ENCODE results near the gene SLC22A23. TPM values are rescaled to one million over a fixed set of nuclear protein-coding genes. Genes with fewer than 3 reads are reported as not detected.

SLC22A23 gene
- total RNA-seq, 1 donor from 2014 or later: 3.6 TPM

DNA sequence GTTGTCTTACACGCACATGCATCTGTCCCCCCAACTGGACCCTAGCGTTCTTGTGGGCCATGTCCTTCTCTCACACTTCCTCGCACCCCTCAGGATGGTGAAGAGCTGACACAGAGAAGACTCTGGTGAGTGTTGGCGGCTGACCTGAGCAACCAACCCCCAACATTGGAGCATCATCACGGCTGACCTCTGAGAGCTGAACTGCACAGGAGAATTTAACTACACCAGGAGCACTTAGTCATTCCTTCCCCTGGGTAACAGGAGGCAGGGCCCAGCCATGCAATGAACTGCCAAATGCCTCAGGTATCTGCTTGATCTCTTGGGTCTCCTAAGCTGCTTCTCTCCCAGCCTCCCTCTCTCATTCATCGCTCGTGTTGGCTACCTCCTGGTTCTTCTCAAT is 109.6 kb downstream of the SLC22A23 start:
- no peak for DNase-seq (ENCODE audit: low read depth)
- TF ChIP-seq, protein P1, sequence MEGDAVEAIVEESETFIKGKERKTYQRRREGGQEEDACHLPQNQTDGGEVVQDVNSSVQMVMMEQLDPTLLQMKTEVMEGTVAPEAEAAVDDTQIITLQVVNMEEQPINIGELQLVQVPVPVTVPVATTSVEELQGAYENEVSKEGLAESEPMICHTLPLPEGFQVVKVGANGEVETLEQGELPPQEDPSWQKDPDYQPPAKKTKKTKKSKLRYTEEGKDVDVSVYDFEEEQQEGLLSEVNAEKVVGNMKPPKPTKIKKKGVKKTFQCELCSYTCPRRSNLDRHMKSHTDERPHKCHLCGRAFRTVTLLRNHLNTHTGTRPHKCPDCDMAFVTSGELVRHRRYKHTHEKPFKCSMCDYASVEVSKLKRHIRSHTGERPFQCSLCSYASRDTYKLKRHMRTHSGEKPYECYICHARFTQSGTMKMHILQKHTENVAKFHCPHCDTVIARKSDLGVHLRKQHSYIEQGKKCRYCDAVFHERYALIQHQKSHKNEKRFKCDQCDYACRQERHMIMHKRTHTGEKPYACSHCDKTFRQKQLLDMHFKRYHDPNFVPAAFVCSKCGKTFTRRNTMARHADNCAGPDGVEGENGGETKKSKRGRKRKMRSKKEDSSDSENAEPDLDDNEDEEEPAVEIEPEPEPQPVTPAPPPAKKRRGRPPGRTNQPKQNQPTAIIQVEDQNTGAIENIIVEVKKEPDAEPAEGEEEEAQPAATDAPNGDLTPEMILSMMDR (IDR thresholded peaks at IDR 0.05; ENCODE audit: insufficient read depth, low read length, poor library complexity, severe bottlenecking): no peak

DNA sequence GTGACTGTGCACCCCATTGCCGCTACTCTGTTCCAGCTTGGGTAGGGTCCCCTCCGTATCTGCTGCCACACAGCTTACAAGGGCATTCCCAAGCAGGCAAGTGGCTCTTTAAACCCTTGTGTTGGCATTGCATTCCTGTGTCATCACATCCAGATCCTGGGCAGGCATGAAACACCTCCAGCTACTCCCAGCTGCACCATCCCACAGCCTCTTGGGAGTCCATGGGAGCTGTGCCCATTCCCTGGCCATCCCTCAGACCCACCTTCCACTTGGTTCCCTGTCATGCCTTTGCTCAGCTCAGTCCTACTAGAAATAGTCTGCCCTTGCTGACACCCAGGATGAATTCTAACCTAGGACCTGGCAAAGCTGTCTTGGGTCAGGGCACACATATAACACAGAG is 110.4 kb downstream of the SLC22A23 start:
- Histone ChIP-seq H3K36me3 (ENCODE audit: control insufficient read depth, insufficient read depth, low read length) (no peaks in the 10 kb centered on the region), H3K4me3 (ENCODE audit: low read depth, low read length) (no peak overlapping the region), H3K27me3 (ENCODE audit: control insufficient read depth, insufficient read depth, low read length) (peaks cover 2% of the 10 kb centered on the region)
- DNase-seq (ENCODE audit: low read depth): no peak
- TF ChIP-seq, protein P1 (IDR thresholded peaks at IDR 0.05; ENCODE audit: insufficient read depth, low read length, poor library complexity, severe bottlenecking): no peak

More for the DNA sequence above, 109.6 kb downstream of the SLC22A23 start:
- peaks cover 2% of the 10 kb centered on the region for H3K27me3 ChIP-seq (ENCODE audit: control insufficient read depth, insufficient read depth, low read length)
- H3K4me3 ChIP-seq (ENCODE audit: low read depth, low read length): no peak overlapping the region
- no peaks in the 10 kb centered on the region for H3K36me3 ChIP-seq (ENCODE audit: control insufficient read depth, insufficient read depth, low read length)

DNA sequence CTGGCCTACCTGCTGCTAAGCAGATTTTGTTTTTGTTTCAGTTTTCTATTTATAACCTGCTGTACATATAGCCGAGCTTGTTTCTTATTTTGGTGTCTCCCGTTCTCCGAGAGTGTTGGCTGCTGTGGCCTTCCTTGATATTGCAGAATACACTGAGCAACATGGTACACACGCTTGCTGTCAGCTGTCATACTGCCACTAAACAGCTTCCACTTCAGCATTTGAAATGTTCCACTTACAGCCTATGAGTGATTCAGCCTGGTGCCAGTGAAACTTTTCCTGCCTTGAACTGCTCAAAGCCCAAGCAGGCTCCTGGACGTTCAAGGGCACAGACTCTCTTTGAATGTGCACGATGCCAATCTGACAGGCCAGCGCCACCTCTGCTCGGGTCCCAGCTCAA is 111.0 kb downstream of the SLC22A23 start:
- Histone ChIP-seq H3K36me3 (ENCODE audit: control insufficient read depth, insufficient read depth, low read length) (no peaks in the 10 kb centered on the region), H3K27me3 (ENCODE audit: control insufficient read depth, insufficient read depth, low read length) (peaks cover 2% of the 10 kb centered on the region), H3K4me3 (ENCODE audit: low read depth, low read length) (no peak overlapping the region)
- TF ChIP-seq, protein P1 (IDR thresholded peaks at IDR 0.05; ENCODE audit: insufficient read depth, low read length, poor library complexity, severe bottlenecking): no peak
- DNase-seq (ENCODE audit: low read depth): no peak

DNA sequence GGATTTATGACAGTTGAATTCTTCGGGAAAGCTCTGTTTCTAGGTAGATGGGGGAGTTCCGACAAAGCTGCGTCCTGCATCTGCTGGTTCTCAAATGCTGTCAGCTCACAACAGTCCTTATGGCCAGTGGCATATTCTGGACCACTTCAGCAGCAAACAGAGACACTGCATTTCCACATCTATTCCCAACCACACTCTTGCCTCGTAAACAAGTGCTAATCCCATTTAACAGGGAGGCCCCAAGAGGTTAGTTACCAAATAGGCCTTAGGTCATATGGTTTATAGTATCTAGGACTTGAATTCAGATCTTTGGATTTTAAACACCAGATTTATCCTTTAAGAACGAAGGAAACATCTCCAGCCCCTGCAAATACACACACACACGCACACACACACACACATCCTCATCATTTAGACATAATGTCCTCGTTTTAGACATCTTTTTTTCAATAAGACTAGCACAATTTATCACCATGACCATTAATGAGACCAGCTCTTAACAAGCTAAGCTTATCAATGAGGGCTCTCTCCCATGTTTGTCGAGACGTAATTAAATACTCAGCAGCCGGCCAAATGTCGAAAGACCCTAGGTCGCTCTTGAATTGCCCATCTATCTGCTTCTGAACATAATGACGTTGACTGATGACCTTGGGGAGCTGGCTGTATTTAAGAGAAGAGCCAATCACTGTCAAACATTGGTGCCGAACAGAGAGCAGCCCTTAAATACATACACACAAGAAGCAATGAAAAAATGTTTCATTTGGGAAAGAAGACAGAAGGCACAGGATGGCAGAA is 113.6 kb downstream of the SLC22A23 start:
- no peak overlapping the region for H3K4me3 ChIP-seq (ENCODE audit: low read depth, low read length)
- TF ChIP-seq, protein P1 (IDR thresholded peaks at IDR 0.05; ENCODE audit: insufficient read depth, low read length, poor library complexity, severe bottlenecking): no peak
- H3K27me3 ChIP-seq (ENCODE audit: control insufficient read depth, insufficient read depth, low read length): peaks cover 2% of the 10 kb centered on the region
- H3K36me3 ChIP-seq (ENCODE audit: control insufficient read depth, insufficient read depth, low read length): no peaks in the 10 kb centered on the region
- no peak for DNase-seq (ENCODE audit: low read depth)

DNA sequence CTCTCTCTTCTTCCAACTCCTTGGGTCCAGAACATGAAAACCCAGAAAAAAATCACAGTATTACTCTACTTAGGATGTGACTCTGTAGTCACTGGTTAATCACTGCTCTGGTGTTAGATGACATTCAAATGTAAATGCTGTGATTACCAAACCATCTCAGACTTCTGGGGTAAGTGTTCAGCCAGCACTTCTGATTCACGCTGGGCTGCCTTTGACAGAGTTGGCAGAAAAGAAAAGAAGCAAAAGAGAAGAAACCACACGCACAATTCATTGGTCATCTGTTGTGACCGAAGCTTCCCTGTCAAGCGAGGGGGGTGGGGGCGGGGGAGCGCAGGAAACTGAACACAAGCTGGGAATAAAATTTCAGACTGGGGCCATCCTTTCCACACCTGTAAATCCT is 115.4 kb downstream of the SLC22A23 start:
- TF ChIP-seq, protein P1 (IDR thresholded peaks at IDR 0.05; ENCODE audit: insufficient read depth, low read length, poor library complexity, severe bottlenecking): no peak
- Histone ChIP-seq H3K4me3 (ENCODE audit: low read depth, low read length) (no peak overlapping the region), H3K27me3 (ENCODE audit: control insufficient read depth, insufficient read depth, low read length) (peaks cover 2% of the 10 kb centered on the region), H3K36me3 (ENCODE audit: control insufficient read depth, insufficient read depth, low read length) (no peaks in the 10 kb centered on the region)
- peak; percentile 42 for DNase-seq (ENCODE audit: low read depth)

DNA sequence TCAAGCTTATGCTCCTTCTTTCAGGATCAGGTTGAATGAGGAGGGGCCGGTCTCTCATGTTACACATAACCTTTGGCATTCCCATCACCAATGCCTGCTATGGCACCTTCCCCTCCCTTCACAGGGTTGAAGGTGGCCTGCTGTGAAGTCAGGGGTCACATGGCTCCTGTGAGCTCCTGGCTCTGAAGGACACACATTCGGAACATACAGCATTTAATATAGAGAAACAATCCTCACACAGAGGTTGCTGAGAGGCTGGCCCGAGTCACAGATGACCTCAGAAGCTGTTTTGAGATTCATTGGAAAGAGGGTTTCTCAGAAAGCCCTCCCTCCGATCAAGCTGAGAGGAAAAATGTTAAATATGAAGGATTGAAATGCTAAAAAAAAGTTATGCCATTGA is 116.0 kb downstream of the SLC22A23 start:
- DNase-seq (ENCODE audit: low read depth): no peak
- TF ChIP-seq, protein P1 (IDR thresholded peaks at IDR 0.05; ENCODE audit: insufficient read depth, low read length, poor library complexity, severe bottlenecking): no peak
- Histone ChIP-seq H3K27me3 (ENCODE audit: control insufficient read depth, insufficient read depth, low read length) (peaks cover under 1% of the 10 kb centered on the region), H3K36me3 (ENCODE audit: control insufficient read depth, insufficient read depth, low read length) (no peaks in the 10 kb centered on the region), H3K4me3 (ENCODE audit: low read depth, low read length) (no peak overlapping the region)
